Breast epithelium (tissue), 3 donors: ENCODE results near the gene ATP1A1.

Source experiments
- CTCF ChIP-seq, 3 donors: fragments of 450-650 bp; IDR thresholded peaks; one replicate each; pipeline ENCODE4 v1.5.1; 2016 to 2017; ENCODE audit warnings: antibody characterized with exemption in 3 of 3, mild to moderate bottlenecking in 3 of 3, moderate library complexity in 3 of 3
- POLR2AphosphoS5 ChIP-seq, 3 donors: sonication (generic); formaldehyde crosslinking; IDR thresholded peaks; one replicate each; pipeline ENCODE4 v1.6.1; 2017; ENCODE audit warnings: antibody characterized with exemption in 3 of 3

- TF ChIP-seq CTCF (IDR thresholded peaks at IDR 0.05) (no peak), POLR2AphosphoS5 (IDR thresholded peaks at IDR 0.05) (no peak)
Measured at GRCh38 chr1:116345011-116345410, 28.0 kb upstream of the ATP1A1 start.
